C1 segment of cervical spinal cord (tissue), 14 donors: Measurements from ENCODE around the gene CXCR3.

Experiments
- DNase-seq, 14 donors: peaks; one replicate each; lab custom pipeline; 2025; lab: John Stamatoyannopoulos, UW

The CXCR3 gene

DNA sequence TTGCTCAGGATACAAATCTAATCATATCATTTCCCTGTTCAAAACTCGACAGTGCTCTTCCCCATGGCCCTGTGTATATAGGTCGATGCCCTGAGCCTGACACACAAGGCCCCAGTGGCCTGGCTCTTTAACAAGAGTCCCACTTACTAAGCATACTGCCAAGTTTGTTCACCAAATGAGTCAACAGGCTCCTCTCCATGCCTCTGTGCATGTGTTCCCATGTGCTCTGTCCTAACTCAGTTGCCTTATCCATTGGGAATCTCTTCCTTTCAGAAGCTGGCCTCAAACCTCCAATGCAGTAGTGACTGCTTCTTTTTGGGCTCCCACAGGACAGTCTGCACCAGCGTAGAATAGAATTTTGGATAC is 18.9 kb upstream of the CXCR3 start:
- peak in 1 of 14 donors; percentile 32 for DNase-seq

GRCh38 chrX:71636438-71637252 is 18.3 kb upstream of the CXCR3 start:
- DNase-seq, result peak in 2 of 14 donors; percentile 1 to 32

DNA sequence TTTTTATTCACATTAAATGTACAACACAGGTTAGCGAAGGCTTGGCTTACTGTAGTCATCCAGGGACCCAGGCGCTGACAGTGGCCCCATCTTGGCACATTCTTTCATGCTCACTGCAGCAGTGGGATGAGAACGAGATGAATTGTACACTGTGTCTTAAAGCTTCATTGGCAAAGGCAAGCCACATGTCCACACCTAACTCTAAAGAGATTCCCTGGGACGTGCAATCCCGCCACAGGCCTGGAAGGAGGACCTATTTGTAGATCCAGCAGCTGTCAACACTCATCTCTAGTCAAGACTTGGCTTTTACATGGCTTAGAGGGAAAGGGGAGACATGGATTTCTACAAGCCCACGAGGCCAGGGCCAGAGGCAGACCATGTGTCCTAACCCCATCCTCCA is 16.1 kb upstream of the CXCR3 start:
- no peak for DNase-seq

- no peak for DNase-seq
These were observed 14.8 kb upstream of the CXCR3 start for GRCh38 chrX:71632923-71633657.

GRCh38 chrX:71629467-71629866 is 11.2 kb upstream of the CXCR3 start:
- DNase-seq, result no peak

DNA sequence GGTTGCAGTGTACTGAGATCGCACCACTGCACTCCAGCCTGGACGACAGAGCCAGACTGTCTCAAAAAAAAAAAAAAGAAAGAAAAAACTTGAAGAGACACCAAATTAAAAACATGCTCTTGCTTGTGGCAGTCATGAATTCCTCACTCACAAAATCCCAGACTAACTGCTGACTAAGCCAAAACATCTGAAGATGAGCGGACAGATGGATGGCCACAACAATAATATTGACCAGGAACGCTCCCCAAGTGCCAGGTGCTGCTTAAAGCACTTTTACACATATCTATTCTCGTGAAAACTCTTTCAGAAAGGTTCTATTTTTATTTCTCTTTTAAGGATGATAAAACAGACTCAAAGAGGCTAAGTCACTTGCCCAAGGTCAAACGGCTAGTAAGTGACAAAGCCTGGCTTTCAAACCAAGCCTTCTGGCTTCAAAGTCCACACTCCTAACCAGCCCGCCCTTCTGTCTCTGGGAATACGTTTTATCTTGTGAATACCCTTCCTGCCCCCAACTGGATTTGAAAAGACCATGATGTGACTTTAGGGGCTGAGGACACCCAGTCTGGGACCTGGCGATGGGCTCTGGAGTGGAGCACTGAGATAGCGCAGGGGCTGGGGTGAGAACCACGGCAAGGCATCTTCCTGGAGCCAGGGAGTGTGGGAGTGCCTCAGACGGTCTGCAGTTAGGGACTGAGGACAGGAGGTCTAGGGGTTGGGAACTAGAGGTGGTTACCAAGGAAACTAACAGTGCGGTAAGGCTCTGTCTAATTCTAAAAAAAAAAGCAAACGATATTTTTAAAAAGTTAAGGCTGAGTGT is 9.5 kb upstream of the CXCR3 start:
- DNase-seq, result no peak

GRCh38 chrX:71626576-71626975 is 8.3 kb upstream of the CXCR3 start:
- no peak for DNase-seq

DNA sequence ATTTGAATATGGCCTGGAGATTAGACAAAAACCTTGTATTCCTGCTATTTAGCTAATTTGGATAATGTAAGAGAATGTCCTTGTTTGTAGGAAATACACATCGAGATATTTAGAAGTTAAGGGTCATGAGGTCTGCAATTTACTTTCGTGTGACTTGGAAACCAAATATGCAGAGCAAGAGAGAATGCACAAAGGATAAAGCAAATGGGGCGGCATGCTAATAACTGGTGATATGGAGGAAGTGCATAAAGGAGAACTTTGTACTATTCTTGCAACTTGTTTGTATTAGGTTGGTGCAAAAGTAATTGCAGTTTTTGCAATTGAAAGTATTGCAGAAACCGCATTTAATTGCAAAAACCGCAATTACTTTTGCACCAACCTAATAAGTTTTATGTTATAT is 7.2 kb upstream of the CXCR3 start:
- no peak for DNase-seq

GRCh38 chrX:71623714-71624113 is 5.4 kb upstream of the CXCR3 start:
- DNase-seq, result no peak

- DNase-seq, result peak in 12 of 14 donors; percentile 2 to 77 (median 18)
These were observed 4.5 kb upstream of the CXCR3 start for GRCh38 chrX:71622576-71623450.

- no peak for DNase-seq
These were observed 3.8 kb upstream of the CXCR3 start for GRCh38 chrX:71622032-71622575.

- no peak for DNase-seq
These were observed 3.3 kb upstream of the CXCR3 start for GRCh38 chrX:71621603-71622002.

DNA sequence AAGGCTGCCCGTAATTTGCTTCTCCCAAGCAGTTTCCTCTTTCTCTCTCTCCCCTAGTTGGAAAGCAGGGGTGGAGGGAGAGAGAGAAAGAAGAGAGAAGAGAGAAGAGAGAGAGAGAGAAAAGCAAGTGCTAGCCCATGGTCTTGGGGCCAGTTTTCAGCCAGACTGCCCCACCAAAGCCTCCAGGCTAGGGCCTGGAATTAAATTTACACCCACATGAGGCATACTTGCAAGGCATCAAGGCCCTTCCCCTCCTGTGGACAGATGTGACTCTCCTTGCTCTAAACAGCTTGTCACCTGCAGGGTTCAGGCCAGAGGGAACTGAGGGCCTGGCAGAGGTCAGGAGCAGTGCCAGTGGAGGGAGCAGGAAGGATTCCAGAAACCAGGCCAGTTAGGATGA is 1.7 kb upstream of the CXCR3 start:
- DNase-seq, result no peak

DNA sequence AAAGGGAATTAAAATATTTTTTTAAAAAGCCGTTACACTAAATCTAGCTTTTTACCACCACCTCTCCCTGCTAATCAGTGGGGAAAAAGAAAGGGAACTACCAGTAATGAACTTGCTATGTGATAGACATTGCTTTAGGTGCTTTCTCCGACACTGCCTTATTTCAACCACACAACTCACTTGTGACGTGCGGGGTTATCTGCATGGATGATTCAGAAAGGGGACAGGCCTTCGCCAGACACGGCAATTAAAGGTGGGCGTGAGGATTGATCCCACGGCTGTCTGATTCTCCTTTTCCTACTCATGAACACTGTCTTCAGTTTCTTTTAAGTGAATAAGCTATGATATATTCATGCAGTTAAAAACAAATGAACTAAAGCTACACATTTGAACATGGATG is 882 bp upstream of the CXCR3 start:
- no peak for DNase-seq

DNA sequence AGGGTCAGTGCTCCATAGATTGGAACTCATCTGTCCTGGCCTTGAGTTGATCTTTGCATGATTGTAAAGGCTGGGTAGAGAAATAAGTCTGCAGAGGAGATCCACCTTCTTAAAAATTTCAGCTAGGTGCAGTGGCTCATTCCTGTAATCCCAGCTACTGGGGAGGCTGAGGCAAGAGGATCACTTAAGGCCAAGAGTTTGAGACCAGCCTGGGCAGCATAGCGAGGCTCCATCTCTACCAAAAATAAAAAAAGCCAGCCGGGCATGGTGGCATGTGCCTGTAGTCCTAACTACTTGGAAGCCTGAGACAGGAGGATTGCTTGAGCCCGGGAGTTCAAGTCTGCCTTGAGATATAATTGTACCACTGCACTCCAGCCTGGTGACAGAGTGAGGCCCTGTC is 476 bp upstream of the CXCR3 start:
- no peak for DNase-seq

- no peak for DNase-seq
These were observed 569 bp downstream of the CXCR3 start for GRCh38 chrX:71617742-71618141.

GRCh38 chrX:71616672-71617529 is 1.4 kb downstream of the CXCR3 start:
- DNase-seq, result no peak

DNA sequence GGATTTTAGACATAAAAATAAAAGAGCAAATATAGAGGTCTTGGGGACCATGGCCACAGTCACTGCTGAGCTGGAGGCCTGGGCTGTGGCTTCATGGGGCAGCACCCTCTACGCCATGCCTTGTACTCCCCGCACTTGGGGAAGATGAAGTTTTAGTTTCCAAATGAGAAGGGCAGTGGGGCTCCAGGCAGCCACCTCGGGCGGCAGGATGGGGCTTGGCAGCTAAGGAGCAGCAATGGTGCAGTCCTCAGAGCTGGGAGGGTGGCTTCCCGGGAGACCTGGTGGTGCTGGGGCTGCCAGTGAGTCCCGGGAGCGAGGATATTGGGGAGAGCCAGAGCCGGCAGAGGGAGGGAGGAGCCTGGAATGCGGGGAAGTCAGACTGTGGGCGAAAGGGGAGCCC is 2.4 kb downstream of the CXCR3 start:
- DNase-seq, result no peak

DNA sequence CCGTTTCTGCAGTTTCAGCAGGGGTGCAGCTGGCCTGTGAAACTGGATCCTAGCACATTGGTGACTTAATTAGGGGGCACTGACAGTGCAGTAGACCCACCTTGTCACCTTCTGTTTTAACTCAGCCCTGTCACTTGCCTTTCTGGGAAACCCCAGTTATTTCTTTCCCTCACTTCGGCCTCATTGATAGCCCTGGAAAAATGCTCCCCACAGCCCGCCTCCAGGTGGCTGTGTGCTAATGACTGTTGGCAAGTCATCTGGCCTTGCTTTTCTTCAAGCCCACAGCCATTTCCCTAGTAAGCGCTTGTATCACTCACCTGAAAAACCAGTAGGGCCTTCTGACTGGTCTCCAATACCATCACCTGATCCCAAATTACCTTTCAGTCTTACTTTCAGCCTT is 3.3 kb downstream of the CXCR3 start:
- DNase-seq, result no peak

DNA sequence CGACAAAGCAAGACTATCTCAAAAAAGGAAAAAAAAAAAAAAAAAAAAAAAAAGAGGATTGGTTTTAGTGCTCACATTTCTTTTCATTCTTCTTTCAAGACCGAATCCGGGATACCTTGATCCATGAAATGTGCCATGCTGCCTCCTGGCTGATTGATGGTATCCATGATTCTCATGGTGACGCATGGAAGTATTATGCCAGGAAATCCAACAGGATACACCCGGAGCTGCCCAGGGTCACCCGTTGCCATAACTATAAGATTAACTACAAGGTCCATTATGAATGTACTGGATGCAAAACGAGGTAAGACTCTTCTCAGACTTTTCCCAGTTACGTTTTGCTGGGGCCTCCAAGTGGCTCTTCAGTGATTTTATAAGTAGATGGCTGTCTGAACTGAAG is 6.1 kb downstream of the CXCR3 start:
- no peak for DNase-seq
